Cortex of kidney (tissue), 1 donor: ENCODE measurements around the gene ALKBH5.

Experiments
- DNase-seq: peaks from one replicate; lab custom pipeline; 2025; lab: John Stamatoyannopoulos, UW

Gene ALKBH5

GRCh38 chr17:18245038-18245776 is 61.6 kb downstream of the ALKBH5 start:
- DNase-seq = no peak

GRCh38 chr17:18246109-18246725 is 62.6 kb downstream of the ALKBH5 start:
- DNase-seq = no peak

GRCh38 chr17:18246880-18247612 is 63.4 kb downstream of the ALKBH5 start:
- no peak for DNase-seq

- no peak for DNase-seq
These were observed 64.0 kb downstream of the ALKBH5 start for GRCh38 chr17:18247613-18248001.

DNA sequence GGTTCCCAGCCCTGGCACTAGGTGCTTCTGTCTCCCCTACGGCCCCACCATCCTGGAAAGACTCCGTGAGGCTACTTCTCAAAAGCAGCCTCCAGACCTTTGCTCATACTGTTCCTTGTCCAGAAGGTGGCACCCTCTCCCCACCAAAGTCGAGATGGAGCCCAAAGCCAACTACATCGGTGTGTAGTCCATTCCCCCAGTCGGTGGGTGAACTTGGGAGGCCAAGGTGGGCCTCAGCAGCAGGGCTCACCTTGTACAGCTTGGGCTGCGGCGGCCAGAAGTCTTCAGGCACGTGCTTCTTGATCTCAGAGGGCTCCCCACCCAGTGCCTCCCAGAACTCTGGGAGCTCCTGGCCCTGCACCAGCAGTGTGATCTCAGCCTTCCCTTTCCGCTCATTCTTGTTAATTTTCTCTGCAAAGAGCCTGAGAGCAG is 64.7 kb downstream of the ALKBH5 start:
- DNase-seq = no peak

DNA sequence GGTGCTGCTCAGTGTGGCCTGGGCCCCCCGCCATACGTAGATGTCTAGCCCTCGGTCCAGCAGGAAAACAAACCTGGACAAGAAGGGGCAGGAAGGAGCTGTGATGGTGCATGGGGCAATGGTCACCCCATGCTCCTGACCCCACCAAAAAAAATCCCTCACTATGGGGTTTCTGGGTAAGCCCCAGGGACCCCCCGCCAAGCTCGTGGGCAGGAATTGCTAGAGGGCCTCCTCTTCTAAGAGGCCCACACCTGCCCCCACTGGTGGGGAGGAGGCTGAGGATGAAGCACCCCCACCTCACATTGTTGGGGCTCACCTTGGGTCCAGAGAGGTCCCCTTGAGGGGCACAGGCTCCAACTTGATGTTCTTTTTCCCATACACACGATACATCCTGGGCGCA is 65.2 kb downstream of the ALKBH5 start:
- no peak for DNase-seq

DNA sequence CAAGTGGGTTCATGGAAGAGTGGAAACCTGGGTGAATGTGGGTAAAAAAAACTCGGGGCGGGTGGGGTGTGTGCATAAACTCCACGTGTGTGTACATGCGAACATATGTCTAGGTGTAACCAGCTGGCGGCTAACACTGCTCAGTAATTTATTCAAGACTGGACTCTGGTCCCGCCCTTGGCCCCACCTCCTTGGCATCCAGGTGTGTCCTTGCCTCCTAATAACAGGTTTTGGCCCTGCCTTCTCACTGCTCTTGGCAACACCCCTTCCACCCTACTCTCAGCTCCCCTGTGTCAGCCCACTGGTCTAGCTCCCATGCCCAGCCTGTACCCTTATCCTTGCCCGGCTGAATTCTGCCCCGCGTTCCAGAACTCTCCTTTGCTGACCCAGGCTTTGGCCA is 66.6 kb downstream of the ALKBH5 start:
- no peak for DNase-seq

DNA sequence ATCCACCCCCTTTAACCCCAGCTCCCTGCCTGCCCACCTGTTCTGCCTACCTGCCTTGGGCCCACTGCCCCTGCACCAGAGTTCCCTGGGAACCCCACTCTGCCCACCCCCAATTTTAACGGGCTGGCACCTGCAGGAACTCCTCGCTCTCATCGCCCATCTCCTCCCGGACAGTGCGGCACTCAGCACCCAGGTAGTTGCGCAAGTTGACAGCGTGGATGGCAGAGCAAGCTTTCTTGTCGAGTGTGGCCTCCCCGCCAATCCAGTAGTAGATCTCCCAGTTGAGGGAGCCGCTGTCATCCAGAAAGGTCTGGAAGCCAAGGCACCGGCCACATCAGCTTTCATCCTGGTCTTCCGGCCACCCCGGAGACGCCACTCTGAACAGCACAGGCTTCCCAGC is 67.1 kb downstream of the ALKBH5 start:
- no peak for DNase-seq

GRCh38 chr17:18251204-18251603 is 67.6 kb downstream of the ALKBH5 start:
- no peak for DNase-seq

DNA sequence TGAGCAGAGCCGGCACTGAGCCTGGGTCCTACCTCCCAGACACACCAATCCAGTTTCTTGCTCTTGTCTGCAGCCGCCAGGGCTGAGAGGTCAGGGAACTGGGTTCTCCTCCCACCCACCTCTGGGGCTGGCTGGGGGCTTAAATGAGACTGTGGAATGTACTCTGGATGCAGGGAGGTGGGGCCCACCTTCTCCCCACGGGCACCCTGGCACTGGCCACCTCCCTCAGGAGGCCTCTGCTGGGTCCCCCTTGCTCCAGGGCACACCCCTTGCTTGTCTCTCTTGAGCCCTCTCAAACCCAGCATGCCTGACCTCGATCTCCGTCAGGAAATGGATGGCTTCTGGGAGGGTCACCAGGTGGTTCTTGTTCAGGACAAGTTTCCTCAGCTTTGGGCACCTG is 68.5 kb downstream of the ALKBH5 start:
- DNase-seq = no peak

GRCh38 chr17:18253187-18253884 is 69.7 kb downstream of the ALKBH5 start:
- no peak for DNase-seq

DNA sequence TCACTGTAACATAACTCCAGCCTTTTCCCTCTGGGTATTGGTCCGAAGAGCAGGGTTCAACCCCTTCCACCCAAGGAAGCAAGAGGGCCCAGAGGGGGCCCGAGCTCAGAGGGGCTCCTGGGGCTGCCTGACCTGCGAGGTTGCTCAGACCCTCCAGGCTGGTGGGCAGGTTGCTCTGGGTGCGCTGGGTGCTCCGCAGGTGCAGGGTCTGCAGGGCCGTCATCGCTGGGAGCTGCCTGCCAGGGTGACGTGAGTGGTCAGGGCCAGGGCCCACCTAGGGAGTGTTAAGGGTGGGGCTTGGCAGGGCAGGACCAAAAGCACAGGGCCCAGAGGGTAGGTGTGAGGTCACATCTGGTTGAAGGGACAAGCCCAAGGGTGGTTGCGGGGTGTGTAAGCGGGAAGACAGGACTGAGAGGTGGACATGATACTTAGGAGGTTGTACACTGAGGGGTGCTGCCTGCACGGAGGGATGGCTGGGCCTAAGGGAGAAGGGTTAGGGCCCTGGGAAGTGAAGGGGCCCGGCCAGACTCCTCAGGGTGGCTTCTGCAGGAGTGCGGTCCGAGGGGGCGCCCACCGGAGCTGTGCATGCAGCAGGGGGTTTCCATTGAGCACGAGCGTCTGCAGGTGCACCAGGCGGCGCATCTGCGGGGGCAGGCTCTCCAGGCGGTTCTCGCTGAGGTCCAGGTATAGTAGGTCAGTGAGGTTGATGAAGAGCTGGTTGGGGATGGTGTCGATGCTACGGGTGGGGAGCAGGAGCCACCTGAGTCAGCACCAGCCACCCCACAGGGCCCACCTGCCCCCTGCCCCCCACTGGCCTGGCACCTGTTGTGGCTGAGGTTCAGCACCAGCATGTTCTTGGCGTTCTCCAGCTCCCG is 70.6 kb downstream of the ALKBH5 start:
- DNase-seq = no peak

- no peak for DNase-seq
These were observed 71.4 kb downstream of the ALKBH5 start for GRCh38 chr17:18254888-18255649.

DNA sequence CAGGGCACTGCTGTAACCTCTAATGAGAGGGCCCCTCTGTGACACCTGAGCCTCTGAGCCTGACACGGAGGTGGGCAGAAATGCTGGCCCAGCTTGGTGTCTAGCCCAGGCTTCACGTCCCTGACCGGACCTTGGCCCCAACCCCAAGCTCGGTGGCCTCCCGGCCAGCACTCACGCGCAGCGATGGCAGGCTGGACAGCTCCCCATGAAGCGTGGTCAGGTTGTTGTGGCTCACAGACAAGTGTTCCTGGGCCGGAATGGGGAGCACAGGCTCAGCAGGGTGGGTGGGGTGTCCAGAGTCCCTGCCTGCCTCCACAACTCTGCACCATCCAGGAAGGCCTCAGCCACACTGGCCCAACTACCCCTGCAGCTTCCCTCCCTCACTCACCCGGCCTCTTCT is 72.7 kb downstream of the ALKBH5 start:
- DNase-seq = no peak

DNA sequence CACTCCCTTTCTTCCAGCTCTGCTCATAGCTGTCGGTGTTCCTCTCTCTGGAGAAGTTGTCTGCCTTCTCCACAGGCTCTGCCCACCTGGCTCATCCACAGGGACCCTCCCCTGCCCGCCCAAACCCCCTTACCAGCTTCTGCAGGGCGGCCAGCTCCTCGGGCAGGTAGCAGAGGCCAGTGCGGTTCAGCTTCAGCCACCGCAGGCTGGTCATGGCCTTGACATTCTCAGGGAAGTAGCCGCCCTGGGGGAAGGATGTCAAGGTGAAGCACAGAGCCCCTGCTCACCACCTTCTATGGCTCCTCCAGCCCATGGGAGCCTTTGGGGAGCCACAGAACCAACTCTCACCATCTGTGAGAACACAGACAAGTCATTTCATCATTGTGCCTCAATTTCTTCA is 73.1 kb downstream of the ALKBH5 start:
- DNase-seq = no peak

DNA sequence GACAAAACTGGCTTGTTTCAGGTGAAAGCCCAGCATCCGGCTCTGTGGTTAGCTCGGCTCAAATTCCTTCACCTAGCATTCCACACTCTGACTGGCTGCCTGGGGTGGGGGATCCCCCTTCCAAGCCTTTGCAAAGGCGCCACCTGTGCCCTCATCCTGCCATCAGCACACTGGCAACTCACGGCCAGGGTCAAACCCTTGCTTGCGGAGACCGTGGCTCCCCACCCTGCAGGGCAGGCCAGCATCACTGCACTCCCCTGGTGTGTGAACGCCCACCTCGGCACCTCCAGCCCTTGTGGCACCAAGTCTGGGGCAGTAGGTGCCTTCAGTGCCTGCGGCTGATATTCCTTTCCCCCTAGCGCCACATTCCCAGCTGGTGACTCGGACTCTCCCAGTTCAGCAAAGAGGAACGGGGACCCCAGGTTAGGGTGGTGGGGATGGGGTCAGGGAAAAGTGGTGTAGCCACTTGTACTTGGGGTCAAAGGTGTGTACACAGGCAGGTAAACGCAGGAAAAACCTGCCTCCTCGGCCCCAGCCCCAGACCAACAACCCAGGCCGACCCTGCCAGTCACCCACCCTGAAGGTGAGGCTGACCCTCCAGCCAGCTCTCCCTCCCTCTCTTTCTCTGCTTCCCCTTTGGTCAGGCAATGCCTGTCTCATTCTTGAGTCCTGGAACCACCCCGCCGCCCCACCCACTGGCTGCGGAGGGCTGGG is 73.8 kb downstream of the ALKBH5 start:
- no peak for DNase-seq

DNA sequence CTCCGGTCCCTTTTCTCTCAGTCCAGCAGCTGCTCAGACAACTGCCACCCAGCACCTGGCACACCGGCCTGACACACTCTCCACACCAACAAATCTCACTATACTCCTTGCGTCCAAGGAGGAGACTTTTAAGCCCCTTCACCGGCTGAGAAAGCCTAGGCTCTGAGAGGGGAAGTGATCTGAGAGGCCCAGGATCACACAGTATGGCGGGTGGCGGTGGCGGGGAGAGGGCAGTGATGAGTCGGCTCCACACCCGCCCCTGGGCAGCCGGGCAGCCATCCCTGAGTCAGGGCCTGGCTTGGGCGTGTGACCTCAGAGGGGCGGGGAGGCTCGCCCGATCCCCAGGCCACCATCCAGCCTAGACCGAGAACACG is 74.3 kb downstream of the ALKBH5 start:
- no peak for DNase-seq

GRCh38 chr17:18258356-18259038 is 74.9 kb downstream of the ALKBH5 start, which contains the start of gene FLII:
FLII (minus strand) TSS chr17:18258738; CDS start chr17:18258690, 48 bp downstream.
- no peak for DNase-seq
